GM12874 (cell line): ENCODE measurements around the gene PPP1R36.

Source experiments
- CTCF ChIP-seq: IDR thresholded peaks from 2 replicates; pipeline ENCODE4 v1.5.1; 2011; ENCODE audit warnings: low read depth, mild to moderate bottlenecking, control low read depth, low read length, moderate library complexity; ENCODE audit not compliant: insufficient read depth

PPP1R36 gene

GRCh38 chr14:64542836-64543201 lies 6.9 kb upstream of the PPP1R36 start:
- TF ChIP-seq CTCF = no peak

- no peak for TF ChIP-seq CTCF
Observed at GRCh38 chr14:64544607-64545312, 5.0 kb upstream of the PPP1R36 start.

- no peak for TF ChIP-seq CTCF
Observed at GRCh38 chr14:64549016-64549415, 745 bp upstream of the PPP1R36 start.

GRCh38 chr14:64550621-64551333 lies 1.0 kb downstream of the PPP1R36 start:
- TF ChIP-seq CTCF = no peak

GRCh38 chr14:64554556-64554955 lies 4.8 kb downstream of the PPP1R36 start:
- TF ChIP-seq CTCF = no peak

GRCh38 chr14:64556526-64556925 lies 6.8 kb downstream of the PPP1R36 start:
- no peak for TF ChIP-seq CTCF

- no peak for TF ChIP-seq CTCF
Observed at GRCh38 chr14:64561631-64562030, 11.9 kb downstream of the PPP1R36 start.
